DND-41 (cell line): ENCODE measurements around the gene SIRPG.

Experiments used
- ATAC-seq: fragments of 200-7000 bp; cut with Tn5 transposase; 3 replicates; pipeline ENCODE4 v1.9.1; 2021; ENCODE audit warnings: low read depth; ENCODE audit not compliant: insufficient read depth
- DNase-seq: peaks from one replicate; pipeline ENCODE4 v3.0.0-alpha.2; 2020
- H2AFZ ChIP-seq: 2 replicates; pipeline ENCODE4 v1.6.0; 2012; ENCODE audit warnings: low read depth, low read length
- H3K27ac ChIP-seq: 2 replicates; pipeline ENCODE4 v1.5.1; 2012; ENCODE audit warnings: low read length, inconsistent platforms
- H3K27me3 ChIP-seq: fragments of 200-600 bp; sonication (generic); 2 replicates; pipeline ENCODE4 v1.6.0; 2012; ENCODE audit warnings: low read length, mild to moderate bottlenecking, inconsistent platforms; ENCODE audit not compliant: insufficient read depth, poor library complexity
- H3K36me3 ChIP-seq: 2 replicates; pipeline ENCODE4 v1.5.1; 2012; ENCODE audit warnings: low read length, inconsistent platforms; ENCODE audit not compliant: insufficient read depth
- H3K4me1 ChIP-seq: 2 replicates; pipeline ENCODE4 v1.5.1; 2012; ENCODE audit warnings: mild to moderate bottlenecking, low read length; ENCODE audit not compliant: insufficient read depth
- H3K4me2 ChIP-seq: 2 replicates; pipeline ENCODE4 v1.6.0; 2012; ENCODE audit warnings: mild to moderate bottlenecking, moderate library complexity, low read length, inconsistent platforms; ENCODE audit not compliant: insufficient read depth
- H3K4me3 ChIP-seq, 2 experiments: fragments of 200-600 bp in 1 of 2; shearing (Covaris generic) in 1 of 2; 2 replicates each; pipeline ENCODE4 v1.5.1; 2012 to 2016; ENCODE audit warnings: inconsistent platforms in 2 of 2, low read length in 2 of 2, mild to moderate bottlenecking in 2 of 2, low read depth in 1 of 2, moderate library complexity in 1 of 2
- H3K79me2 ChIP-seq: 2 replicates; pipeline ENCODE4 v1.6.0; 2012; ENCODE audit warnings: low read length, inconsistent platforms; ENCODE audit not compliant: insufficient read depth
- H3K9ac ChIP-seq: 2 replicates; pipeline ENCODE4 v1.6.0; 2012; ENCODE audit warnings: low read depth, mild to moderate bottlenecking, inconsistent platforms, low read length, moderate library complexity
- H3K9me3 ChIP-seq: 2 replicates; pipeline ENCODE4 v1.5.1; 2012; ENCODE audit warnings: low read length, moderate library complexity, mild to moderate bottlenecking, inconsistent platforms; ENCODE audit not compliant: insufficient read depth, severe bottlenecking
- H4K20me1 ChIP-seq: 2 replicates; pipeline ENCODE4 v1.6.0; 2012; ENCODE audit warnings: low read length; ENCODE audit not compliant: insufficient read depth
- EZH2 ChIP-seq: IDR thresholded peaks from 3 replicates; pipeline ENCODE4 v1.6.1; 2012; ENCODE audit warnings: borderline replicate concordance, low read depth, mild to moderate bottlenecking, moderate library complexity, low read length, inconsistent platforms; ENCODE audit not compliant: severe bottlenecking
- TF ChIP-seq, protein P1 (sequence below): IDR thresholded peaks from 2 replicates; pipeline ENCODE4 v1.5.1; 2012; ENCODE audit warnings: borderline replicate concordance, low read length, moderate library complexity, mild to moderate bottlenecking; ENCODE audit not compliant: poor library complexity, severe bottlenecking; ENCODE audit errors: extremely low read depth

Gene SIRPG

DNA sequence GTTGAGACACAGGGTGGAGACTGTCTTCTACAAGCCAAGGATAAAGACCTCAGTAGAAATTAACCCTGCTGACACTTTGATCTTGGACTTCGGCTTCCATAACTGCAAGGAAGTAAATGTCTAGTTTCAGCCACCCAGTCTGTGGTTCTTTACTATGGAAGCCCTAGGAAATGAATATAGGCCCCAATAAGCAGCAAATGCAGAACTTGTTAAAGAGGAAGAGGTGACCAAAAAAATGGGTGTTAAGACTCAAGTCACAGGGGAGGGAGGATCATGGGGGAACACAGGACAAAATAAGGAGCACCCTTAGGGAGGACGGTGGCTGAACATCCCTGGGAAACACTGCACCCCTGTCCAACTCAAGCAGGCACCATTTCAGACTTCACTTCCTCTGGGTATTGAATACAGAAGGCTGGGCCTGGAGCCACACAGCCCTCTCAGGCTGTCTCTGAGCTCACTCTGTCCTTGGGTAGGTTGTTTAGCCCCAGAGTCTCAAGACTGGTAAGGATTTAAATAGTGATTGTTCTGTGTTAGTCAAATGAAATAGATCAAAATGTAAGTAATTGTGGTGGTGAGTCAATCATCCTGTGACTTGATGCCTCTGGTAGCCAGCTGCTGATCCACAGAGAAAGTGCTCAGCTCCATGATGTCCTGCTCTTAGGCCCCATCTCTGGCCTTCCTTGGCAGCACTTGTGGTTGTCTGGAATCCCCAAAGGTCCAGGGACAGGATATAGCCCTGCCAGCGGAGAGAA lies 69.6 kb downstream of the SIRPG start:
- Histone ChIP-seq H3K79me2 (no peaks in the 10 kb centered on the region), H3K9ac (peak overlapping the region; percentile 48; the same call in 1 of the 2 replicates), H3K4me2 (peak overlapping the region; percentile 55), H3K36me3 (no peaks in the 10 kb centered on the region), H3K27me3 (no peaks in the 10 kb centered on the region), H3K27ac (peak overlapping the region; percentile 95), H4K20me1 (no peaks in the 10 kb centered on the region), H2AFZ (peak overlapping the region; percentile 92), H3K9me3 (no peaks in the 10 kb centered on the region), H3K4me3 (no peak overlapping the region), H3K4me1 (peaks cover 23% of the 10 kb centered on the region)
- DNase-seq = no peak
- TF ChIP-seq, protein P1, sequence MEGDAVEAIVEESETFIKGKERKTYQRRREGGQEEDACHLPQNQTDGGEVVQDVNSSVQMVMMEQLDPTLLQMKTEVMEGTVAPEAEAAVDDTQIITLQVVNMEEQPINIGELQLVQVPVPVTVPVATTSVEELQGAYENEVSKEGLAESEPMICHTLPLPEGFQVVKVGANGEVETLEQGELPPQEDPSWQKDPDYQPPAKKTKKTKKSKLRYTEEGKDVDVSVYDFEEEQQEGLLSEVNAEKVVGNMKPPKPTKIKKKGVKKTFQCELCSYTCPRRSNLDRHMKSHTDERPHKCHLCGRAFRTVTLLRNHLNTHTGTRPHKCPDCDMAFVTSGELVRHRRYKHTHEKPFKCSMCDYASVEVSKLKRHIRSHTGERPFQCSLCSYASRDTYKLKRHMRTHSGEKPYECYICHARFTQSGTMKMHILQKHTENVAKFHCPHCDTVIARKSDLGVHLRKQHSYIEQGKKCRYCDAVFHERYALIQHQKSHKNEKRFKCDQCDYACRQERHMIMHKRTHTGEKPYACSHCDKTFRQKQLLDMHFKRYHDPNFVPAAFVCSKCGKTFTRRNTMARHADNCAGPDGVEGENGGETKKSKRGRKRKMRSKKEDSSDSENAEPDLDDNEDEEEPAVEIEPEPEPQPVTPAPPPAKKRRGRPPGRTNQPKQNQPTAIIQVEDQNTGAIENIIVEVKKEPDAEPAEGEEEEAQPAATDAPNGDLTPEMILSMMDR = no peak
- no peak for TF ChIP-seq EZH2
- 0 out of 3 replicates have a peak, but pooled peaks have one; percentile 4 for ATAC-seq

DNA sequence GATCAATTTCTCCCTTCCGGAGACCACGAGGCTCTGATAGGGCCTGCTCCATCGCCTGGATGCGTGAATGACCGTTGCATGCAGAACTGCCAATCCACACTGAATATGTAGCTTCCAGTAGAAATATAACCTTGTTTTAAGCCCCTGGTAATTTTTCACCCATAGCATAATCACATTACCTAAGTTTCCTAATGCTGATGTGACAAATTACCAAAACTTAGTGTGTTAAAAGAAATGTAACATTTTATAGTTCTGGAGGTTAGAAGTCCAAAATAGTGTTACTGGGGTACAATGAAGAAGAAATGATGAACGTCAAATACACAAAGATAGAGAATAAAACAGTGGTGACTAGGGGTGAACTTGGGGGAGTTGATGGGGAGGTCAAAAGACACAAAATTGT lies 78.1 kb downstream of the SIRPG start:
- no peaks in the 10 kb centered on the region for H3K9me3 ChIP-seq
- H3K9ac ChIP-seq = no peak overlapping the region
- no peaks in the 10 kb centered on the region for H3K27me3 ChIP-seq
- no peaks in the 10 kb centered on the region for H4K20me1 ChIP-seq
- H2AFZ ChIP-seq = no peak overlapping the region
- no peak for TF ChIP-seq EZH2
- TF ChIP-seq, protein P1 = no peak
- DNase-seq = no peak
- no peaks in the 10 kb centered on the region for H3K36me3 ChIP-seq
- no peaks in the 10 kb centered on the region for H3K4me1 ChIP-seq
- H3K4me2 ChIP-seq = no peak overlapping the region
- no peak for ATAC-seq
- H3K27ac ChIP-seq = no peak overlapping the region
- H3K79me2 ChIP-seq = no peaks in the 10 kb centered on the region
- no peak overlapping the region for H3K4me3 ChIP-seq
